Parathyroid adenoma (tissue), 2 donors: ENCODE data around the gene EPM2AIP1.
A peak's percentile ranks its signal among the peaks of the same experiment; 100 is the strongest.

Source experiments
- H2AFZ ChIP-seq: fragments of 300-600 bp; sonication (generic); one replicate; pipeline ENCODE4 v1.7.0; 2017; ENCODE audit warnings: antibody characterized with exemption, mild to moderate bottlenecking
- H3K27ac ChIP-seq: fragments of 300-600 bp; sonication (generic); one replicate; pipeline ENCODE4 v1.7.0; 2017
- H3K27me3 ChIP-seq: fragments of 300-600 bp; sonication (generic); one replicate; pipeline ENCODE4 v1.7.0; 2017; ENCODE audit warnings: low read length; ENCODE audit not compliant: control insufficient read depth, insufficient read depth
- H3K36me3 ChIP-seq: fragments of 300-600 bp; sonication (generic); one replicate; pipeline ENCODE4 v1.7.0; 2017; ENCODE audit warnings: low read length; ENCODE audit not compliant: control insufficient read depth, insufficient read depth
- H3K4me1 ChIP-seq: fragments of 300-600 bp; sonication (generic); one replicate; pipeline ENCODE4 v1.7.0; 2017; ENCODE audit warnings: control low read depth
- H3K4me2 ChIP-seq: fragments of 300-600 bp; sonication (generic); one replicate; pipeline ENCODE4 v1.7.0; 2017; ENCODE audit warnings: low read length
- H3K4me3 ChIP-seq: fragments of 300-600 bp; sonication (generic); one replicate; pipeline ENCODE4 v1.7.0; 2017; ENCODE audit warnings: low read depth, low read length
- H3K79me2 ChIP-seq: fragments of 300-600 bp; sonication (generic); one replicate; pipeline ENCODE4 v1.7.0; 2017; ENCODE audit warnings: control low read depth
- H3K9ac ChIP-seq: fragments of 300-600 bp; sonication (generic); one replicate; pipeline ENCODE4 v1.7.0; 2017; ENCODE audit warnings: mild to moderate bottlenecking
- H3K9me3 ChIP-seq: fragments of 300-600 bp; sonication (generic); one replicate; pipeline ENCODE4 v1.7.0; 2017; ENCODE audit warnings: low read length; ENCODE audit not compliant: control insufficient read depth
- CTCF ChIP-seq: fragments of 300-600 bp; sonication (generic); IDR thresholded peaks from one replicate; pipeline ENCODE4 v1.7.0; 2017; ENCODE audit warnings: antibody characterized with exemption, mild to moderate bottlenecking
- donor health status: primary hyperparathyroidism.

Gene EPM2AIP1

GRCh38 chr3:36972163-36972562 is 20.8 kb downstream of the EPM2AIP1 start:
- H3K27me3 ChIP-seq, result no peaks in the 10 kb centered on the region
- no peak overlapping the region for H3K9ac ChIP-seq
- H3K4me3 ChIP-seq, result no peak overlapping the region
- H3K9me3 ChIP-seq, result no peaks in the 10 kb centered on the region
- no peaks in the 10 kb centered on the region for H3K79me2 ChIP-seq
- H2AFZ ChIP-seq, result no peak overlapping the region
- H3K27ac ChIP-seq, result no peak overlapping the region
- no peaks in the 10 kb centered on the region for H3K36me3 ChIP-seq
- H3K4me2 ChIP-seq, result no peak overlapping the region
- no peaks in the 10 kb centered on the region for H3K4me1 ChIP-seq
- no peak for TF ChIP-seq CTCF

GRCh38 chr3:36969540-36970432 is 23.1 kb downstream of the EPM2AIP1 start:
- no peak for TF ChIP-seq CTCF
- Histone ChIP-seq H2AFZ (peak overlapping the region; percentile 51), H3K36me3 (no peaks in the 10 kb centered on the region), H3K27ac (no peak overlapping the region), H3K4me1 (no peaks in the 10 kb centered on the region), H3K9ac (no peak overlapping the region), H3K4me3 (no peak overlapping the region), H3K9me3 (no peaks in the 10 kb centered on the region), H3K79me2 (no peaks in the 10 kb centered on the region), H3K4me2 (no peak overlapping the region), H3K27me3 (no peaks in the 10 kb centered on the region)

GRCh38 chr3:36969085-36969484 is 23.8 kb downstream of the EPM2AIP1 start:
- Histone ChIP-seq H3K4me3 (no peak overlapping the region), H3K36me3 (no peaks in the 10 kb centered on the region), H3K27ac (no peak overlapping the region), H3K4me2 (no peak overlapping the region), H3K27me3 (no peaks in the 10 kb centered on the region), H2AFZ (peak overlapping the region; percentile 51), H3K9me3 (no peaks in the 10 kb centered on the region), H3K79me2 (no peaks in the 10 kb centered on the region), H3K9ac (no peak overlapping the region), H3K4me1 (no peaks in the 10 kb centered on the region)
- no peak for TF ChIP-seq CTCF

- Histone ChIP-seq H3K36me3 (no peaks in the 10 kb centered on the region), H3K4me2 (no peak overlapping the region), H3K4me1 (no peaks in the 10 kb centered on the region), H3K27me3 (no peaks in the 10 kb centered on the region), H3K27ac (no peak overlapping the region), H3K9me3 (no peaks in the 10 kb centered on the region), H3K79me2 (no peaks in the 10 kb centered on the region), H3K9ac (no peak overlapping the region), H3K4me3 (no peak overlapping the region), H2AFZ (peak overlapping the region; percentile 27)
- no peak for TF ChIP-seq CTCF
Measured at GRCh38 chr3:36965440-36965839, 27.5 kb downstream of the EPM2AIP1 start.

GRCh38 chr3:36964817-36965216 is 28.1 kb downstream of the EPM2AIP1 start:
- Histone ChIP-seq H3K4me2 (no peak overlapping the region), H3K27me3 (no peaks in the 10 kb centered on the region), H3K27ac (no peak overlapping the region), H3K9ac (no peak overlapping the region), H2AFZ (no peak overlapping the region), H3K36me3 (no peaks in the 10 kb centered on the region), H3K4me3 (no peak overlapping the region), H3K4me1 (no peaks in the 10 kb centered on the region), H3K9me3 (no peaks in the 10 kb centered on the region), H3K79me2 (no peaks in the 10 kb centered on the region)
- no peak for TF ChIP-seq CTCF
